MCF 10A (cell line): Measurements from ENCODE around the gene RAD51B. TPM values are rescaled to one million over a fixed set of nuclear protein-coding genes. Genes with fewer than 3 reads are reported as not detected.

ENCODE experiments used
- BruUV-seq: library from RNA; stranded (reverse); fragments of 400-500 nt; replicated peaks from 2 replicates; lab custom pipeline; 2021; lab: Mats Ljungman, UMichigan
- CTCF ChIA-PET: fragments of 300-600 bp; sonication (Branson Sonifier 250); formaldehyde crosslinking; extraction: SDS; loops from one replicate; lab custom pipeline; 2021; ENCODE audit warnings: antibody characterized with exemption, inconsistent platforms; lab: Yijun Ruan, JAX
- POLR2A ChIA-PET: fragments of 300-600, 350-650 bp; sonication (Branson Sonifier 250); formaldehyde crosslinking; extraction: SDS; loops from one replicate; lab custom pipeline; 2020; ENCODE audit warnings: antibody characterized with exemption, inconsistent platforms; lab: Yijun Ruan, JAX
- DNase-seq: peaks from one replicate; pipeline ENCODE4 v3.0.0-alpha.2; 2018; ENCODE audit not compliant: unreplicated experiment
- H3K27ac Mint-ChIP-seq: one replicate; pipeline ENCODE4 v1.8.0; 2022; ENCODE audit warnings: mild to moderate bottlenecking, low read depth, mixed read lengths; ENCODE audit not compliant: unreplicated experiment
- H3K27me3 Mint-ChIP-seq: one replicate; pipeline ENCODE4 v1.8.0; 2022; ENCODE audit warnings: mixed read lengths; ENCODE audit not compliant: insufficient read depth, unreplicated experiment
- H3K36me3 Mint-ChIP-seq: one replicate; pipeline ENCODE4 v1.8.0; 2022; ENCODE audit warnings: mild to moderate bottlenecking, moderate library complexity, mixed read lengths; ENCODE audit not compliant: insufficient read depth, unreplicated experiment
- H3K4me1 Mint-ChIP-seq: one replicate; pipeline ENCODE4 v1.8.0; 2022; ENCODE audit warnings: mixed read lengths; ENCODE audit not compliant: insufficient read depth, unreplicated experiment
- H3K4me3 Mint-ChIP-seq: one replicate; pipeline ENCODE4 v1.8.0; 2022; ENCODE audit warnings: mild to moderate bottlenecking, moderate library complexity, mixed read lengths; ENCODE audit not compliant: unreplicated experiment
- H3K9me3 Mint-ChIP-seq: one replicate; pipeline ENCODE4 v1.8.0; 2022; ENCODE audit warnings: mixed read lengths; ENCODE audit not compliant: unreplicated experiment
- intact Hi-C: fragments of 100-400 bp; cut with micrococcal nuclease; formaldehyde crosslinking; loops from 2 replicates; pipeline ENCODE4 v1.14.1; 2022
- total RNA-seq: library from RNA; stranded (reverse); gene quantifications from 2 replicates; pipeline ENCODE4 v1.2.3, GENCODE V29; 2022
- TF ChIP-seq, protein P1 (sequence below): fragments of 200-600 bp; IDR thresholded peaks from one replicate; pipeline ENCODE4 v1.8.0; 2022; ENCODE audit warnings: antibody characterized with exemption, mild to moderate bottlenecking; ENCODE audit not compliant: unreplicated experiment

RAD51B gene
- total RNA-seq, 1 experiment from 2014 or later, result 14.6 TPM

- Mint-ChIP-seq H3K27me3 (no peaks in the 10 kb centered on the region), H3K27ac (no peak overlapping the region), H3K4me1 (no peaks in the 10 kb centered on the region), H3K4me3 (no peak overlapping the region), H3K36me3 (peaks cover 9% of the 10 kb centered on the region), H3K9me3 (no peaks in the 10 kb centered on the region)
- TF ChIP-seq, protein P1, sequence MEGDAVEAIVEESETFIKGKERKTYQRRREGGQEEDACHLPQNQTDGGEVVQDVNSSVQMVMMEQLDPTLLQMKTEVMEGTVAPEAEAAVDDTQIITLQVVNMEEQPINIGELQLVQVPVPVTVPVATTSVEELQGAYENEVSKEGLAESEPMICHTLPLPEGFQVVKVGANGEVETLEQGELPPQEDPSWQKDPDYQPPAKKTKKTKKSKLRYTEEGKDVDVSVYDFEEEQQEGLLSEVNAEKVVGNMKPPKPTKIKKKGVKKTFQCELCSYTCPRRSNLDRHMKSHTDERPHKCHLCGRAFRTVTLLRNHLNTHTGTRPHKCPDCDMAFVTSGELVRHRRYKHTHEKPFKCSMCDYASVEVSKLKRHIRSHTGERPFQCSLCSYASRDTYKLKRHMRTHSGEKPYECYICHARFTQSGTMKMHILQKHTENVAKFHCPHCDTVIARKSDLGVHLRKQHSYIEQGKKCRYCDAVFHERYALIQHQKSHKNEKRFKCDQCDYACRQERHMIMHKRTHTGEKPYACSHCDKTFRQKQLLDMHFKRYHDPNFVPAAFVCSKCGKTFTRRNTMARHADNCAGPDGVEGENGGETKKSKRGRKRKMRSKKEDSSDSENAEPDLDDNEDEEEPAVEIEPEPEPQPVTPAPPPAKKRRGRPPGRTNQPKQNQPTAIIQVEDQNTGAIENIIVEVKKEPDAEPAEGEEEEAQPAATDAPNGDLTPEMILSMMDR, result no peak
- DNase-seq, result no peak
- POLR2A ChIA-PET, result no interaction called here
- intact Hi-C loops, result no loop called here
- BruUV-seq, result no TSS peak
- CTCF ChIA-PET, result no interaction called here
Measured at GRCh38 chr14:67975470-67975869, 155.9 kb downstream of the RAD51B start.

- CTCF ChIA-PET, result no interaction called here
- H3K27ac Mint-ChIP-seq, result no peak overlapping the region
- POLR2A ChIA-PET, result interaction anchor here (0.6 to 1.0 kb wide), 2 partner anchors 13 to 25 kb away, joined by 3 to 4 read pairs; no protein-coding TSS in a partner anchor
Measured at GRCh38 chr14:67977434-67978034, 158.0 kb downstream of the RAD51B start.

DNA sequence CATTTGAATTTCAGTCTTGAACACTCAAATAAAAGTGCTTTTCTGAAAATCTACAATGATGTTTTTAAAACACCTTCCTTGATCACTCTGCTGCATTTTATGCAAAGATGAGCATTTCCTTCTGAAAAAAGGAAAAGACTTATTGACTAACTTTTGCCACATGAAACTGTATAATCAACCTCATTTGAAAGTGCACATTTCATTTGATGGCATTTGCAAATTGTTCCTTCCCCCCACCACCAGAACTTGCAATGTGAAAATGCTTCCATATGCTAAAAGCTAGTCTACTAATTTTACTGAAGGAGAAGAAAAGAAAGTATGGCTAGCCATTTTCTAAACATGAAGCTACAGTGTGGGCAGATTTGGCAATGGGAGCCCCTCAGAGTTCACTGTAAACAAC is 159.2 kb downstream of the RAD51B start:
- CTCF ChIA-PET, result no interaction called here
- H3K36me3 Mint-ChIP-seq, result peaks cover 9% of the 10 kb centered on the region
- TF ChIP-seq, protein P1, result no peak
- no peaks in the 10 kb centered on the region for H3K9me3 Mint-ChIP-seq
- POLR2A ChIA-PET, result no interaction called here
- H3K4me1 Mint-ChIP-seq, result no peaks in the 10 kb centered on the region
- no peak for DNase-seq
- H3K4me3 Mint-ChIP-seq, result no peak overlapping the region
- H3K27me3 Mint-ChIP-seq, result no peaks in the 10 kb centered on the region
- intact Hi-C loops, result no loop called here
- H3K27ac Mint-ChIP-seq, result no peak overlapping the region
- BruUV-seq, result no TSS peak

More at GRCh38 chr14:67977434-67978034, 158.0 kb downstream of the RAD51B start:
- Mint-ChIP-seq H3K27me3 (no peaks in the 10 kb centered on the region), H3K9me3 (no peaks in the 10 kb centered on the region), H3K4me3 (no peak overlapping the region), H3K4me1 (no peaks in the 10 kb centered on the region), H3K36me3 (peaks cover 9% of the 10 kb centered on the region)
- no peak for DNase-seq
- TF ChIP-seq, protein P1, result no peak
- intact Hi-C loops, result no loop called here
- no TSS peak for BruUV-seq

DNA sequence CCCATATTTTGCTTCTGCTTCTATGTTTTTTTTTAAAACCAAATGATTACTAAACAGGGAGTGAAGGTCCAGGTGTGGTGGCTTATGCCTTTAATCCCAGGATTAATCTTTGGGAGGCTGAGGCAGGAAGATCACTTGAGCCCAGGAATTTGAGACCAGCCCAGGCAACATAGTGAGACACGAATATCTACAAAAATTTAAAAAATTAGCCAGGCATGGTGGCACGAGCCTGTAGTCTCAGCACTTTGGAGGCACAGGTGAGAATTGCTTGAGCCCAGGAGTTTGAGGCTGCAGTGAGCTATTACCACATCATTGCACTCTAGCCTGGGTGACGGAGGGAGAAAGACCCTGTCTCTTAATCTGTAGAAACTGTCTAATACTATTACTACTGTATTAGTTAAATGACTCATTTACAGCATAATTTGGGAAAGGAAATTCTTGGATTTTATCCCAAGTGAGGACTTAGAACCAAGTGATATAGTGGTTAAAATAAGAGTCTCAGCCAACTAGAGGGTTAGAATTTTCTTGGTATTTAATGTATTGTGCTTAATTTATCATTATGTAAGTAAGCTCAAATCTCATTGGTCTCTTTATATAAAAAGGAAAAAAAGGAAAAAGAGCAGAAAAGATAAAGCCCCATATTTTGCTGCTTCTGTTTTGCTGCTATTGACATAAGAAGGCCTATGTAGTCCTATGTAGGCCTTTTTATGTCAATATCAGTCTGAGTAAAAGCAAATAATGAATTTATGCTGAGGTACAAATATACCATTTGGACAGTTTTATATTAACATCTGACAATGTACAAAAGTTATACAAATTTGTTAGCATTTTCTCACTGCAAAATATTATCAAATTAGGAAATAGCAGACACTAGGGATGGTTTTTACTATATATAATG is 163.4 kb downstream of the RAD51B start:
- H3K27ac Mint-ChIP-seq, result no peak overlapping the region
- H3K9me3 Mint-ChIP-seq, result no peaks in the 10 kb centered on the region
- H3K36me3 Mint-ChIP-seq, result no peaks in the 10 kb centered on the region
- H3K27me3 Mint-ChIP-seq, result no peaks in the 10 kb centered on the region
- H3K4me3 Mint-ChIP-seq, result no peak overlapping the region
- BruUV-seq, result no TSS peak
- CTCF ChIA-PET, result no interaction called here
- POLR2A ChIA-PET, result interaction anchor here (0.7 to 1.0 kb wide), 2 partner anchors 14 to 37 kb away, joined by 3 read pairs; no protein-coding TSS in a partner anchor
- no peaks in the 10 kb centered on the region for H3K4me1 Mint-ChIP-seq
- intact Hi-C loops, result no loop called here
- TF ChIP-seq, protein P1, result no peak
- no peak for DNase-seq
